OCI-LY7 (cell line): ENCODE results near the gene PRR14. TPM values are rescaled to one million over a fixed set of nuclear protein-coding genes. Genes with fewer than 3 reads are reported as not detected.

Experiments
- BruUV-seq: library from RNA; stranded (reverse); fragments of 400-500 nt; replicated peaks from 2 replicates; lab custom pipeline; 2021; lab: Mats Ljungman, UMichigan
- CTCF ChIA-PET: fragments of 300-600 bp; sonication (Branson Sonifier 250); formaldehyde crosslinking; loops from one replicate; lab custom pipeline; 2022; ENCODE audit warnings: antibody characterized with exemption; ENCODE audit not compliant: unreplicated experiment; lab: Charles Lee
- POLR2A ChIA-PET: fragments of 300-600 bp; sonication (Branson Sonifier 250); formaldehyde crosslinking; loops from one replicate; lab custom pipeline; 2022; ENCODE audit warnings: antibody characterized with exemption; lab: Charles Lee
- DNase-seq: peaks from one replicate; pipeline ENCODE4 v3.0.0-alpha.2; 2015; ENCODE audit warnings: low spot score
- H2AFZ ChIP-seq: fragments of 200-600 bp; sonication (generic), shearing (Covaris generic); 2 replicates; pipeline ENCODE4 v1.6.1; 2014; ENCODE audit warnings: mild to moderate bottlenecking, antibody characterized with exemption, low read length, moderate library complexity
- H3K27ac ChIP-seq: fragments of 200-600 bp; sonication (generic); 2 replicates; pipeline ENCODE4 v1.5.1; 2014; ENCODE audit warnings: mixed run types, low read depth, mild to moderate bottlenecking, moderate library complexity, low read length, inconsistent platforms; ENCODE audit not compliant: poor library complexity, severe bottlenecking
- H3K36me3 ChIP-seq: fragments of 200-600 bp; sonication (generic); 2 replicates; pipeline ENCODE4 v1.6.1; 2014; ENCODE audit warnings: mild to moderate bottlenecking, antibody characterized with exemption, low read length, moderate library complexity, mixed read lengths; ENCODE audit not compliant: insufficient read depth
- H3K4me1 ChIP-seq: fragments of 200-600 bp; sonication (generic); 2 replicates; pipeline ENCODE4 v1.5.1; 2014; ENCODE audit warnings: mild to moderate bottlenecking, low read length; ENCODE audit not compliant: insufficient read depth, poor library complexity, severe bottlenecking
- H3K4me2 ChIP-seq: fragments of 200-600 bp; sonication (generic); 2 replicates; pipeline ENCODE4 v1.6.1; 2014; ENCODE audit warnings: mild to moderate bottlenecking, low read length
- H3K4me3 ChIP-seq: fragments of 200-600 bp; sonication (generic); 2 replicates; pipeline ENCODE4 v1.5.1; 2014; ENCODE audit warnings: mild to moderate bottlenecking, low read depth, low read length; ENCODE audit not compliant: poor library complexity, severe bottlenecking
- H3K79me2 ChIP-seq: fragments of 200-600 bp; sonication (generic); 2 replicates; pipeline ENCODE4 v1.6.1; 2016; ENCODE audit warnings: low read depth, mild to moderate bottlenecking, low read length, moderate library complexity, mixed read lengths; ENCODE audit not compliant: insufficient read depth
- H3K9me2 ChIP-seq: fragments of 200-600 bp; sonication (generic); 2 replicates; pipeline ENCODE4 v1.6.1; 2016; ENCODE audit warnings: mild to moderate bottlenecking, low read length, mixed read lengths; ENCODE audit not compliant: insufficient read depth
- H3K9me3 ChIP-seq: fragments of 200-600 bp; sonication (generic); 2 replicates; pipeline ENCODE4 v1.6.1; 2014; ENCODE audit warnings: mild to moderate bottlenecking, mixed run types, low read length, mixed read lengths
- H4K20me1 ChIP-seq: fragments of 200-600 bp; sonication (generic); 2 replicates; pipeline ENCODE4 v1.6.1; 2014; ENCODE audit warnings: mild to moderate bottlenecking, antibody characterized with exemption, low read length, moderate library complexity, mixed read lengths; ENCODE audit not compliant: insufficient read depth
- CTCF ChIP-seq: fragments of 200-600 bp; sonication (generic); conservative IDR thresholded peaks from 2 replicates; pipeline ENCODE4 v1.5.1; 2014; ENCODE audit warnings: mild to moderate bottlenecking, antibody characterized with exemption, low read length, moderate library complexity, mixed read lengths
- EZH2phosphoT487 ChIP-seq: fragments of 200-600 bp; sonication (generic); IDR thresholded peaks from 2 replicates; pipeline ENCODE4 v1.6.1; 2018; ENCODE audit warnings: low read depth, borderline replicate concordance, mild to moderate bottlenecking, mixed run types, antibody characterized with exemption, low read length, moderate library complexity, mixed read lengths
- intact Hi-C: fragments of 100-400 bp; cut with micrococcal nuclease; formaldehyde crosslinking; loops from one replicate; pipeline ENCODE4 v1.10.0; 2022; ENCODE audit not compliant: unreplicated experiment
- total RNA-seq, 2 experiments: library from RNA; depleted of rRNA in 1 of 2; stranded (reverse); fragments of >200 nt in 1 of 2; shearing (Covaris generic) in 1 of 2; gene quantifications; 2 replicates each; pipeline ENCODE4 v1.2.3, GENCODE V29; 2014 to 2022

Gene PRR14
- total RNA-seq, 2 experiments from 2014 or later, result 33.2 to 75.5 TPM

GRCh38 chr16:30651124-30652004 lies 604 bp downstream of the PRR14 start:
- CTCF ChIA-PET, result no interaction called here
- intact Hi-C loops, result loop anchor here (2.0 kb wide), 2 partner anchors 47 to 181 kb away; partner anchors contain the start of gene SRCAP
- Histone ChIP-seq H3K27ac (peak overlapping the region; percentile 75), H4K20me1 (no peaks in the 10 kb centered on the region), H3K36me3 (peaks cover 39% of the 10 kb centered on the region), H3K4me3 (peak overlapping the region; percentile 86), H3K9me3 (no peaks in the 10 kb centered on the region), H2AFZ (peak overlapping the region; percentile 84), H3K4me1 (peaks cover 17% of the 10 kb centered on the region), H3K79me2 (peaks cover 9% of the 10 kb centered on the region; the same call in 1 of the 2 replicates), H3K9me2 (no peaks in the 10 kb centered on the region), H3K4me2 (peak overlapping the region; percentile 95)
- POLR2A ChIA-PET, result interaction anchor here (0.9 kb wide), 1 partner anchor 48 kb away, joined by 6 read pairs; no protein-coding TSS in a partner anchor
- TF ChIP-seq CTCF (peak; percentile 77), EZH2phosphoT487 (no peak)
- no TSS peak for BruUV-seq
- peak; percentile 87 for DNase-seq

GRCh38 chr16:30652005-30652296 lies 1.2 kb downstream of the PRR14 start:
- Histone ChIP-seq H3K27ac (peak overlapping the region; percentile 75), H3K36me3 (peaks cover 45% of the 10 kb centered on the region)
- BruUV-seq, result no TSS peak

More at GRCh38 chr16:30652005-30652296, 1.2 kb downstream of the PRR14 start:
- H3K79me2 ChIP-seq, result peaks cover 9% of the 10 kb centered on the region; the same call in 1 of the 2 replicates
- peaks cover 20% of the 10 kb centered on the region for H3K4me1 ChIP-seq
- ChIA-PET POLR2A (no interaction called here), CTCF (no interaction called here)
- intact Hi-C loops, result no loop called here
- no peaks in the 10 kb centered on the region for H3K9me3 ChIP-seq
- H4K20me1 ChIP-seq, result no peaks in the 10 kb centered on the region
- TF ChIP-seq CTCF, result no peak
- no peak for TF ChIP-seq EZH2phosphoT487
- no peak for DNase-seq
- H3K4me2 ChIP-seq, result peak overlapping the region; percentile 95
- no peaks in the 10 kb centered on the region for H3K9me2 ChIP-seq
- peak overlapping the region; percentile 86 for H3K4me3 ChIP-seq
- H2AFZ ChIP-seq, result peak overlapping the region; percentile 34; the same call in 1 of the 2 replicates
